GM19468 (cell line): ENCODE measurements around the gene STON2.

Experiments
- ATAC-seq: cut with Tn5 transposase; IDR thresholded peaks from one replicate; pipeline ENCODE4 v1.9.1; 2021; ENCODE audit warnings: mild to moderate bottlenecking, moderate library complexity, moderate number of reproducible peaks; ENCODE audit not compliant: unreplicated experiment; ENCODE audit errors: extremely low read depth

The STON2 gene

GRCh38 chr14:81340201-81340600 is 59.9 kb downstream of the STON2 start:
- ATAC-seq: no peak

GRCh38 chr14:81337073-81337472 is 63.1 kb downstream of the STON2 start:
- no peak for ATAC-seq

GRCh38 chr14:81336009-81336408 is 64.1 kb downstream of the STON2 start:
- ATAC-seq: no peak

GRCh38 chr14:81332725-81333124 is 67.4 kb downstream of the STON2 start:
- ATAC-seq: no peak

GRCh38 chr14:81331229-81332021 is 68.7 kb downstream of the STON2 start:
- ATAC-seq: no peak

GRCh38 chr14:81330619-81331122 is 69.5 kb downstream of the STON2 start:
- ATAC-seq: no peak

GRCh38 chr14:81329640-81330381 is 70.3 kb downstream of the STON2 start:
- ATAC-seq: no peak

GRCh38 chr14:81326451-81326850 is 73.7 kb downstream of the STON2 start:
- ATAC-seq: no peak

GRCh38 chr14:81324011-81324410 is 76.1 kb downstream of the STON2 start:
- no peak for ATAC-seq

- ATAC-seq: no peak
Observed at GRCh38 chr14:81323093-81323492, 77.0 kb downstream of the STON2 start.

GRCh38 chr14:81319946-81320345 is 80.2 kb downstream of the STON2 start:
- no peak for ATAC-seq

- no peak for ATAC-seq
Observed at GRCh38 chr14:81319314-81319713, 80.8 kb downstream of the STON2 start.

GRCh38 chr14:81315341-81315740 is 84.8 kb downstream of the STON2 start:
- ATAC-seq: no peak

- ATAC-seq: no peak
Observed at GRCh38 chr14:81314443-81315175, 85.5 kb downstream of the STON2 start.

- no peak for ATAC-seq
Observed at GRCh38 chr14:81313775-81314429, 86.2 kb downstream of the STON2 start.

GRCh38 chr14:81313200-81313599 is 86.9 kb downstream of the STON2 start:
- no peak for ATAC-seq

GRCh38 chr14:81312289-81312876 is 87.7 kb downstream of the STON2 start:
- ATAC-seq: no peak

GRCh38 chr14:81311778-81312177 is 88.3 kb downstream of the STON2 start:
- no peak for ATAC-seq

GRCh38 chr14:81311141-81311540 is 89.0 kb downstream of the STON2 start:
- ATAC-seq: no peak

GRCh38 chr14:81310606-81311005 is 89.5 kb downstream of the STON2 start:
- no peak for ATAC-seq
